Pancreas (tissue), 10 donors: ENCODE results near the gene STK11IP. TPM values are rescaled to one million over a fixed set of nuclear protein-coding genes. Genes with fewer than 3 reads are reported as not detected.
"Not testable (repeated sequence)": the region's sequence is repeated elsewhere in the genome, so short reads cannot be mapped to it uniquely, and the experiment has no call there.

Experiments
- ATAC-seq, 4 donors: fragments of 200-7000 bp; cut with Tn5 transposase; one replicate each; pipeline versions ENCODE4 v1.8.0 to v1.9.1; 2020; ENCODE audit warnings: mild to moderate bottlenecking in 4 of 4, moderate library complexity in 4 of 4
- DNase-seq, 6 donors: peaks; one replicate each; pipeline ENCODE4 v3.0.0-alpha.2; 2020
- FAIRE-seq: peaks from 2 replicates; lab custom pipeline; 2012; peaks lifted over from hg19 to GRCh38; lab: Jason Lieb, UNC
- H3K27ac ChIP-seq, 4 donors: fragments of 200-600 bp; sonication (generic); 1 replicate in 3 of 4; 2 replicates in 1 of 4; pipeline versions ENCODE4 v1.5.0 to v1.8.0; 2020
- H3K27me3 ChIP-seq, 4 donors: fragments of 200-600 bp; one replicate each; pipeline ENCODE4 v1.8.0; 2021
- H3K36me3 ChIP-seq, 3 donors: fragments of 200-600 bp; sonication (generic) in 1 of 3; one replicate each; pipeline versions ENCODE4 v1.5.0 to v1.8.0; 2020 to 2021
- H3K4me1 ChIP-seq, 3 donors: fragments of 200-600 bp; one replicate each; pipeline ENCODE4 v1.8.0; 2021
- H3K4me3 ChIP-seq, 4 donors: fragments of 200-600 bp; sonication (generic) in 2 of 4; one replicate each; pipeline versions ENCODE4 v1.5.0 to v1.8.0; 2020 to 2021
- H3K9me3 ChIP-seq, 4 donors: fragments of 200-600 bp; one replicate each; pipeline ENCODE4 v1.8.0; 2021
- WGBS, 2 donors: extraction: QIAGEN DNeasy Blood & Tissue Kit; methylation state at CpG; one replicate each; pipeline ENCODE4 v1.1.7; 2013; 5-methylcytosine and 5-hydroxymethylcytosine counted together
- intact Hi-C, 3 donors: fragments of 100-400 bp; cut with DNase I; formaldehyde crosslinking; loops; one replicate each; pipeline versions ENCODE4 v1.11.1 to v1.14.2; 2022
- polyA plus RNA-seq, 2 donors: library from polyadenylated mRNA; stranded (reverse); fragments of 200-250 nt; gene quantifications; one replicate each; pipeline ENCODE4 v1.2.3, GENCODE V29; 2013
- total RNA-seq, 6 donors: library from RNA; stranded (reverse); fragmentation: NEBNext Ultra II Directional in 4 of 6; extraction: Animal tissue kit (Norgen Biotek cat#: 25700) in 4 of 6; gene quantifications; one replicate each; pipeline versions ENCODE4 v1.2.1 to v1.2.4, GENCODE V29; 2021 to 2023
- TF ChIP-seq, protein P1 (sequence below), 4 donors: fragments of 200-600 bp; sonication (generic) in 3 of 4; IDR thresholded peaks; one replicate each; pipeline versions ENCODE4 v1.5.0 to v1.8.0; 2021; ENCODE audit warnings: antibody characterized with exemption in 4 of 4
- donor health status: healthy with polysubstance abuse.
- donor health status: DM: no; HTN: no; CAD: no; lungs with moderate emphysema.
- donor health status: DM: no; HTN: no; CAD: no.
- donor health status: control.
- donor health status: control.
- donor health status: Bipolar disorder and iron deficiency.
- donor health status: DM: yes; HTN: yes; CAD: no.
- donor health status: DM: no; HTN: no; CAD: no.
- donor health status: DM: no; HTN: no; CAD: no.
- donor health status: DM: yes; HTN: yes; CAD: no.

Gene STK11IP
- total and polyA plus RNA-seq, 8 donors, result 9.0 to 43.8 (median 13.7) TPM

DNA sequence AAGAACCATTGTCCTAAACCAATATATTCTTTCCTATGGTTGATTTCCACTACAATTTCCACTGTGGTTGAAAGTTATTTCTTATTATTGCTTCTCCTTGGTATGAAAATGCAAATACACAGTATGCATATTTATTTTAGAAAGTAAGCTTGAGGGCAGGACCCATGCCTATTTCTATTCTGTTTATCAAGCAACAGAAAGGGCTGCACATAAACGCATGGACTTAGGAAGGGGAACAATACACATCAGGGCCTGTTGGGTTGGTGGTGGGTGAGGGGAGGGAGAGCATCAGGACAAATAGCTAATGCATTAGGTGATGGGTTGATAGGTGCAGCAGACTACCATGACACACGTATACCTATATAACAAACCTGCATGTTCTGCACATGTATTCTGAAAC lies 50.5 kb downstream of the STK11IP start:
- ATAC-seq, result no peak
- Histone ChIP-seq H3K27me3 (peaks cover 0 to 5% (median 0%) of the 10 kb centered on the region in 4 donors), H3K4me3 (no peak overlapping the region), H3K36me3 (no peaks in the 10 kb centered on the region), H3K27ac (no peak overlapping the region), H3K9me3 (no peaks in the 10 kb centered on the region), H3K4me1 (no peaks in the 10 kb centered on the region)
- intact Hi-C loops, result loop anchor here in 1 of 3 donors (10.0 kb wide), 1 partner anchor 113 kb away; no protein-coding TSS in a partner anchor
- DNase-seq, result no peak
- no peak for FAIRE-seq
- TF ChIP-seq, protein P1, sequence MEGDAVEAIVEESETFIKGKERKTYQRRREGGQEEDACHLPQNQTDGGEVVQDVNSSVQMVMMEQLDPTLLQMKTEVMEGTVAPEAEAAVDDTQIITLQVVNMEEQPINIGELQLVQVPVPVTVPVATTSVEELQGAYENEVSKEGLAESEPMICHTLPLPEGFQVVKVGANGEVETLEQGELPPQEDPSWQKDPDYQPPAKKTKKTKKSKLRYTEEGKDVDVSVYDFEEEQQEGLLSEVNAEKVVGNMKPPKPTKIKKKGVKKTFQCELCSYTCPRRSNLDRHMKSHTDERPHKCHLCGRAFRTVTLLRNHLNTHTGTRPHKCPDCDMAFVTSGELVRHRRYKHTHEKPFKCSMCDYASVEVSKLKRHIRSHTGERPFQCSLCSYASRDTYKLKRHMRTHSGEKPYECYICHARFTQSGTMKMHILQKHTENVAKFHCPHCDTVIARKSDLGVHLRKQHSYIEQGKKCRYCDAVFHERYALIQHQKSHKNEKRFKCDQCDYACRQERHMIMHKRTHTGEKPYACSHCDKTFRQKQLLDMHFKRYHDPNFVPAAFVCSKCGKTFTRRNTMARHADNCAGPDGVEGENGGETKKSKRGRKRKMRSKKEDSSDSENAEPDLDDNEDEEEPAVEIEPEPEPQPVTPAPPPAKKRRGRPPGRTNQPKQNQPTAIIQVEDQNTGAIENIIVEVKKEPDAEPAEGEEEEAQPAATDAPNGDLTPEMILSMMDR (IDR thresholded peaks at IDR 0.05), result no peak
- 64 to 75% methylated on average over 2 of the region's 2 CpGs for WGBS, 2 donors

DNA sequence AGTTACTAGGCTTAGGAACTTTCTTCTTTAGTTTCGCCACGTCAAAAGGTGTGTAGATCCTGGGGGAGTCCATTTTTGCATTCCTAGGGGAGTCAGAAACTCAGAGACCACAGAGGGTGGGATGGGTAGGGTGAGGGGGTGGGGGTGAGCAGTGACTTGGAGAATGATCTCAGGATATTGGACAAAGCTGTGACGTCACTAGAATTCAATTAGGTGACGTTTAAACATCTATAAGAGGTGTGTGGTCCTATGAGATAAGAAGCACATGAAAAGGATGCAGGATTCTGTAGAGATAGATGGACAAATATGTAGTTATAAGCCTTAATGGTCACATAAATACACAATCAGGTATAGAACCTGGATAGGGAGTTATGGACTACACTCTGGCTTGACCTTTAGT lies 51.3 kb downstream of the STK11IP start:
- Histone ChIP-seq H3K27ac (no peak overlapping the region), H3K36me3 (no peaks in the 10 kb centered on the region), H3K4me3 (no peak overlapping the region), H3K4me1 (no peaks in the 10 kb centered on the region), H3K27me3 (peaks cover 0 to 5% (median 0%) of the 10 kb centered on the region in 4 donors), H3K9me3 (no peaks in the 10 kb centered on the region)
- 53 to 61% methylated on average over 4 of the region's 4 CpGs for WGBS, 2 donors
- TF ChIP-seq, protein P1 (IDR thresholded peaks at IDR 0.05), result no peak
- FAIRE-seq (no peak), DNase-seq (no peak), ATAC-seq (no peak)
- intact Hi-C loops, result loop anchor here in 1 of 3 donors (10.0 kb wide), 1 partner anchor 114 kb away; no protein-coding TSS in a partner anchor

DNA sequence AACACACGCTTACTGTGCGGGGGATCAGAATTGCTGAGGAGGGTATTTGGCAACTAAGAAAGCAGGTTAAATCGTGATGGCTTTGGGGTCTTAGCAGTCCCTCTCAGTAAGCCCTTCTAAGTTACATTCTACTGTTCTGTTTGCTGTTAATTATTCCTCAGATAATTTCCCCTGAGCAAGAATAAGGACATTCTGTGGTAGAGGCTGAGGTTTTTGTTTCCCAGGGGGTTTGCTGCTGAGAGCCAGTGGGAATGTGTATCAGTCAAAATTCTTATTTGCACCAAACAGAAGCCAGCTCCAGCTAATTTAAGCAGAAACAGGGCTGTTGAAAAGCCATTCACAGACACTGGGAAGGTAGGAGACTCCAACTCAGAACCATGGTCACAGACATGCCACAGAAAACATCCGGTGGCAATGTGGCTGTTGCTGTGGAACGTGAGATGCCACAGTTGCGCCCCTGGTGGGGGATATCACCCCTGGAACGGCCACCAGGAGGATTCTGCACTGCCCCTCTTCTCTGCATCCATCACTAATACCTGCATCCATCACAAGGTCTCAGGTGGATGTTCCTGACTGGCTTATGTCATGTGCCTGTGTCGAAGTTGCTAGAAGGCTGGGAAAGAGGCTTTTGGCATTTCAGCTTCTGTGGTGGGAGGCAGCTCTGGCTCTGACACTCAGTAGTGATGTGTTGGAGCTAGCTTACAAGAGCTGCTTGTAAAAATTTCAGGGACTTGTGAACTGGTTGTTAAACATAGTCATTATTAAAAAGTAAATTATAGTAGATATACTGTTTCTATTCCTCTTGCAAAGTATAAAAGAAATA lies 53.0 kb downstream of the STK11IP start:
- ATAC-seq, result no peak
- DNase-seq, result no peak
- Histone ChIP-seq H3K27me3 (peaks cover 0 to 5% (median 0%) of the 10 kb centered on the region in 4 donors), H3K4me3 (no peak overlapping the region), H3K36me3 (no peaks in the 10 kb centered on the region), H3K4me1 (no peaks in the 10 kb centered on the region), H3K27ac (no peak overlapping the region), H3K9me3 (no peaks in the 10 kb centered on the region)
- TF ChIP-seq, protein P1 (IDR thresholded peaks at IDR 0.05), result no peak
- 47 to 55% methylated on average over 8 of the region's 8 CpGs for WGBS, 2 donors
- FAIRE-seq, result no peak
- intact Hi-C loops, result no loop called here

DNA sequence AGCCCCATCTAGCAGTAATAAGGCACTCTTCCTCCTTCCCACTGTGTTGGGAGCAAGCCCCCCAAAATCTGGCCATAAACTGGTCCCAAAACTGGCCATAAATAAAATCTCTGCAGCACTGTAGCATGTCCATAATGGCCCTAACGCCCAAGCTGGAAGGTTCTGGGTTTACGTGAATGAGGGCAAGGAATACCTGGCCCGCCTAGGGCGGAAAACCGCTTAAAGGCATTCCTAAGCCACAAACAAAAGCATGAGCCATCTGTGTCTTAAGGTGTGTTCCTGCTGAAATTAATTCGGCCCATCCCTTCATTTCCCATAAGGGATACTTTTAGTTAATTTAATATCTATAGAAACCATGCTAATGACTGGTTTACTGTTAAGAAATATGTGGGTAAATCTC lies 54.0 kb downstream of the STK11IP start:
- intact Hi-C loops, FAIRE-seq: not testable (repeated sequence)

DNA sequence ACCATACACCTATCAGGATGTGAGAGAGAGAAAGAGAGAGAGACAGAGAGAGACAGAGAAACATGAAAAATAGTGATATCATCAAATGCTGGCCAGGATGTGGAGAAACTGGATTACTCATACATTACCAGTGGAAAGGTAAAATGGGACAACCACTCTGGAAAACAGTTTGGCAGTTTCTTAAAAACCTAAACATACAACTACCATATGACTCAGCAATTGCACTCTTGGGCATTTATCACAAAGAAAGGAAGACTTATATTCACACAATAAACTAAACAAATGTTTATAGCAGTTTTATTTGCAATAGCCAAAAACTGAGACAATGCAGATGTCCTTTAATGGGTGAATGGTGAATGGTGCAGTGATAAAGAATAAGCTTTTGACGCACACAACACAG lies 58.9 kb downstream of the STK11IP start:
- FAIRE-seq (no peak), ATAC-seq (no peak), DNase-seq (no peak)
- 73 to 86% methylated on average over 1 of the region's 1 CpG for WGBS, 2 donors
- TF ChIP-seq, protein P1 (IDR thresholded peaks at IDR 0.05), result no peak
- no peaks in the 10 kb centered on the region for H3K27me3 ChIP-seq
- intact Hi-C loops, result no loop called here
- no peaks in the 10 kb centered on the region for H3K36me3 ChIP-seq
- no peaks in the 10 kb centered on the region for H3K4me1 ChIP-seq
- no peaks in the 10 kb centered on the region for H3K9me3 ChIP-seq
- no peak overlapping the region for H3K4me3 ChIP-seq
- no peak overlapping the region for H3K27ac ChIP-seq

More for the DNA sequence above, 54.0 kb downstream of the STK11IP start:
- not testable (repeated sequence) for H3K27ac ChIP-seq, ATAC-seq, H3K36me3 ChIP-seq, H3K9me3 ChIP-seq, H3K4me3 ChIP-seq, DNase-seq, H3K4me1 ChIP-seq, H3K27me3 ChIP-seq
- WGBS, 2 donors, result 70 to 75% methylated on average over 6 of the region's 6 CpGs
